Measurements from ENCODE around the gene S1PR4. TPM values are rescaled to one million over a fixed set of nuclear protein-coding genes. Genes with fewer than 3 reads are reported as not detected.
"Not testable (repeated sequence)": the region's sequence is repeated elsewhere in the genome, so short reads cannot be mapped to it uniquely, and the experiment has no call there.

The S1PR4 gene
- total RNA-seq, 1 donor from 2014 or later = 0.89 TPM

DNA sequence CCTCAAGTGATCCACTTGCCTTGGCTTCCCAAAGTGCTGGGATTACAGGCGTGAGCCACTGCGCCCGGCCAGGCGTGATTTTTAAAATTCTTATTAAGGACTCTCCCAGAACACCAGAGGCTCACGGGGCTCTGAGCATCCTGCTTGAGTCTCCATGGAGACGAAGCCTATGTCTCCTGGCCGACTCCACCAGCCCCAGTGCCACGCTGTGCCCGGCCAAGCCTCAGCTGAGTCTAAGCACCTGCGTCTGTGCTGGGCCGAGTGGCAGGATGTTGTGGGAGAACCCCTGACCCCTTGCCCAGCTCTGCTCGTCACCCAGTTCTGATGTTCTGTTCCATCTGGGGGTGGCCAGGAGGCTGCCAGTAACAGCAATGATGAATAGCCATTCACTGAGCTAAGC is 42.0 kb downstream of the S1PR4 start:
- DNase-seq (ENCODE audit: low spot score) = no peak

DNA sequence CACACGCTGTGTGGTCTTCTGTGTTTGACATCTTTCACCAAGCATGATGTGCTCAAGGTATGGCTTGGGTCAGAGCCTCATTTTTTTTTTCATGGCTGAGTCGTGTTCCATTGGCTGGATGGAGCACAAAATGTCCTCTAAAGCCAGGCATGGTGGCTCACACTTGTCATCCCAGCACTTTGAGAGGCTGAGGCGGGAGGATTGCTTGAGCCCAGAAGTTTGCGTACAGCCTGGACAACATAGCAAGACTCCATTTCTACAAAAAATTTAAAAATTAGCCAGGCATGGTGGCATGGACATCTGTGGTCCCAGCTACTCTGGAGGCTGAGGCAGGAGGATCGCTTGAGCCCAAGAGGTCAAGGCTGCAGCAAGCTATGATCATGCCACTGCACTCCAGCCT is 43.0 kb downstream of the S1PR4 start:
- DNase-seq (ENCODE audit: low spot score) = not testable (repeated sequence)

DNA sequence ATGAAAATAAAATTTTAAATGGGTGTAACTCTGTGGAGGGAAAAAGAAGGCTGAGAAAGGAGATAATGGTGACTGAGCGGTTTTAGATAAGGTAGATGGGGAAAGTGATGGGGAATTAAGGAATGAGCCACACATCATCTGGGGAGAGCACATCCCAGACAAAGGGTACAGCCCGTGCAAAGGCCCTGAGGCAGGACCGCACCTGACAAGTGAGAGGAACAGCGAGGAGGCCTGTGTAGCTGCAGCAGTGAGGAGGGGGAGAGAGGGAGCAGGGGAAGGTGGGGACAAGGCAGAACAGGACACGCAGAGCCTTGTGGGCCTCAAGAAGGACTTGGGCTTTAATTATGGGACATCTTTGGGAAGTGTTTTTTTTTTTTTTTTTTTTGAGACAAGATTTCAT is 44.1 kb downstream of the S1PR4 start:
- no peak for DNase-seq (ENCODE audit: low spot score)

DNA sequence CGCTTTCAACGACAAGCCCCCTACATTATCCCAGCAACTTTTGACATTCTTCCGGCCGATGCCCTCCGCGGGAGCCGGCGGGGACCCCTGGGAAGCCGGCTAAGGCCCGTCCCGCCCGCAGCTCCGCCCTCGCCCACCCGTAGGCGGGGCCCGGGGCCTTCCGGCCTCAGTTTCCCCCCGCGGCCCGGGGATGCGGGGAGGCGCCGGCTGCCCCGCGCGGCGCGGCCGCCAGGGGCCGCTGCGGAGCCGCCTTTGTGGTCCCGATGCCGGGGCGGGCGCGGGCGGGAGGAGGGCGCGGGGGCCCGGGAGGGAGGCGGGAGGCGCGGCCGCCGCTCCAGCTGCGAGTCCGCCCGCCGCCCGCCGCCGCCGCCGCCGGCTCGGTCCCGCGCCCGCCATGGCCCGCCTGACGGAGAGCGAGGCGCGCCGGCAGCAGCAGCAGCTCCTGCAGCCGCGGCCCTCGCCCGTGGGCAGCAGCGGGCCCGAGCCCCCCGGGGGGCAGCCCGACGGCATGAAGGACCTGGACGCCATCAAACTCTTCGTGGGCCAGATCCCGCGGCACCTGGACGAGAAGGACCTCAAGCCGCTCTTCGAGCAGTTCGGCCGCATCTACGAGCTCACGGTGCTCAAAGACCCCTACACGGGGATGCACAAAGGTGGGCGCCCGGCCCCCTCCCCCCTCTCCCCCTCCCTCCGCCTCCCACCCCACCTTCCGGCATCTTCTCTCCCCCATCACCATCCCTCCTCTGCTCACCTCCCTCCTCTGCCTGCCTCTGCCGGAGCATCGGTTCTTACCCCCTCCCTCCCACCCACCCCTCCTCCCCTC is 46.0 kb downstream of the S1PR4 start, which contains the start of gene CELF5:
TSS of gene CELF5 (plus strand) at position 316 of the 823 bp plus-strand sequence. CDS start at position 395, 79 bp downstream.
- no peak for DNase-seq (ENCODE audit: low spot score)

DNA sequence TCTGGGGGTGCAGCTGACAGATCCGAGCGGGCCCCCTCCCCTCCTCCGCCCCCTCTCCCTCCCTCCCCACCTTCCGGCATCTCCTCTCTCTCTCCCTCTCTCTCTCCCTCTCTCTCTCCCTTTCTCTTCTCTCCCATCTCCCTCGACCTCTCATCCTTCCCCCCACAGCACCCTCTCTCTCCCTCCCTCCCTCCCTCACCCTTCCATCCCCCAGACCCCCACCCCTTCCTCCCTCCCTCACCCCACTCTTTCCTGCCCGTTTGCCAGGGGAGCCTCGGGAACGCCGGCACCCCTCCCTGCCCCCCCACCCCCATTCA is 46.6 kb downstream of the S1PR4 start:
- DNase-seq (ENCODE audit: low spot score) = no peak

DNA sequence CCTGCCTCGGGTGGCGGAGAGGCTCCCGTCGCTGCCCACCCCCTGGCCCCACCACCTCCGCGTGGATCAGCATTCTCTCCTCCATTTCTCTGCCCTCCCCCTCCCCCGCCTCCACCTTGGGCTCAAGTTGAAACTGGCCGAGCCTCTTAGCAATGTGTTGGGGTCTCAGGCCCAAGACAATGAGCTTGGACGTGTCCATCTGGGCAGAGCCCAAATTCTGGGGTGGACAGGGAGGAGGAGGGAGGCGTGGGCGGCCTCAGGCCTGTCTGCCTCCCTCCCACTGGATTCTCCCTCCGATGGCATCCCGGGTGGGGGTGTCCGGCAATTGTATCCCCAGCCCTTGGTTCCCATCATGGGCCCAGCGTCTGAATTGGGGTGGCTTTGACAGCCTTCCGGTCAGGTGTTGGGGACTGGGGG is 47.1 kb downstream of the S1PR4 start:
- no peak for DNase-seq (ENCODE audit: low spot score)

DNA sequence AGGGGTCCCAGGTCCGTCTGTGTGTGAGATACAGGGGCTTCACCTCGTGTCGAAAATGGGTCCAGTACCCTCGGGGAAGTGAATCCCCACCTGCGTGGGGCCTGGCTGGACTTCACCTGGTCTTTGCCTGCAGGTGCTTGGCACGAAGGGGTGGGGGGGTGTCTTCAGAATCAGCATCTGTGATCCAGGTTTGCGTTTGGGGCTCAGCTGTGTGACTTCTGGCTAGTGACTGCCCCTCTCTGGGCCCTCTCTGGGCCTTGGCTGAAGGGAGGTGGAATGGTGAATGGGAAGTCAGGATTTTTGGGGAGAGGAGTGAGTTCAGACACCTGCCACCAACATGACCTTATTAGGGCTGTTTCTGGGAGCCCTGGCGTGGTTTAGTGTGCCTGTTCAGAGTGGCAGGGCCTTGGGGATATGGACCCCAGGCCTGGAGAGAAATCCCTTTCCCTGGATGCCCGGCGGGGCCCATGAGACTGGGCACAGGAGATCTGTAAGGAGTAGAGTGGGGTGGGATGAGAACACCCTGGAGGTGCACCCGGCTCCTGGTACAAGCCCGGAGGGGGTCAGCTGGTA is 48.6 kb downstream of the S1PR4 start:
- no peak for DNase-seq (ENCODE audit: low spot score)

DNA sequence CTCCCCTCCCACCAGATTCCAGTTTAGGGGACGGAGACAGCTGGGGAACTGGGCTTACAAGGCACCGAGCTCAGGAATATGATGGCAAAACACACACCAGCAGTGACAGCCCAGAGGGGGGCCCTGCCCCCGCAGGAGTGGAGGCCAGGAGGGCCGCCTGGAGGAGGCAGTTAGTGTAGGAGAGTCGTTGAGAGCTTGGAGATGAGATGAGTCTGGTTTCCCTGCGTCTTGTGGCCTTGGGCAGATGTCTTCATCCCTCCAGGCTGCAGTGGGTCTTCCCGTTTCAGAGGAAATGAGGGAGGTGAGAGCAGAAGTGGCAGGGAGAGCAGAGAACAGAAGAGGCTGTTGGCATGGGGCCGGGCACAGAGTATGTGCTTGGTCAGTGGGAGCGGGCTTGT is 50.8 kb downstream of the S1PR4 start:
- DNase-seq (ENCODE audit: low spot score) = no peak

Other genes with a start within 250 kb of the S1PR4 start
- 6.6 TPM for gene ZNF77, start 233.8 kb upstream of the S1PR4 start, total RNA-seq
- 3.6 TPM for gene TLE6, start 201.2 kb upstream of the S1PR4 start, total RNA-seq
- gene TLE2, start 149.5 kb upstream of the S1PR4 start, total RNA-seq = 95.2 TPM
- gene TLE5, start 116.3 kb upstream of the S1PR4 start, total RNA-seq = 623 TPM
- gene GNA11, start 84.4 kb upstream of the S1PR4 start, total RNA-seq = 68.5 TPM
- gene GNA15, start 42.7 kb upstream of the S1PR4 start, total RNA-seq = 28.5 TPM
- gene NCLN, start 7.2 kb downstream of the S1PR4 start, total RNA-seq = 69.2 TPM
- 0.62 TPM for gene CELF5, start 45.9 kb downstream of the S1PR4 start, total RNA-seq
- 141 TPM for gene NFIC, start 187.8 kb downstream of the S1PR4 start, total RNA-seq

All from ureter (tissue), 1 donor.